Measurements from ENCODE around the gene PLD1. TPM values are rescaled to one million over a fixed set of nuclear protein-coding genes. Genes with fewer than 3 reads are reported as not detected.
A peak's percentile ranks its signal among the peaks of the same experiment; 100 is the strongest.
"Not testable (repeated sequence)": the region's sequence is repeated elsewhere in the genome, so short reads cannot be mapped to it uniquely, and the experiment has no call there.

Gene PLD1, protein sequence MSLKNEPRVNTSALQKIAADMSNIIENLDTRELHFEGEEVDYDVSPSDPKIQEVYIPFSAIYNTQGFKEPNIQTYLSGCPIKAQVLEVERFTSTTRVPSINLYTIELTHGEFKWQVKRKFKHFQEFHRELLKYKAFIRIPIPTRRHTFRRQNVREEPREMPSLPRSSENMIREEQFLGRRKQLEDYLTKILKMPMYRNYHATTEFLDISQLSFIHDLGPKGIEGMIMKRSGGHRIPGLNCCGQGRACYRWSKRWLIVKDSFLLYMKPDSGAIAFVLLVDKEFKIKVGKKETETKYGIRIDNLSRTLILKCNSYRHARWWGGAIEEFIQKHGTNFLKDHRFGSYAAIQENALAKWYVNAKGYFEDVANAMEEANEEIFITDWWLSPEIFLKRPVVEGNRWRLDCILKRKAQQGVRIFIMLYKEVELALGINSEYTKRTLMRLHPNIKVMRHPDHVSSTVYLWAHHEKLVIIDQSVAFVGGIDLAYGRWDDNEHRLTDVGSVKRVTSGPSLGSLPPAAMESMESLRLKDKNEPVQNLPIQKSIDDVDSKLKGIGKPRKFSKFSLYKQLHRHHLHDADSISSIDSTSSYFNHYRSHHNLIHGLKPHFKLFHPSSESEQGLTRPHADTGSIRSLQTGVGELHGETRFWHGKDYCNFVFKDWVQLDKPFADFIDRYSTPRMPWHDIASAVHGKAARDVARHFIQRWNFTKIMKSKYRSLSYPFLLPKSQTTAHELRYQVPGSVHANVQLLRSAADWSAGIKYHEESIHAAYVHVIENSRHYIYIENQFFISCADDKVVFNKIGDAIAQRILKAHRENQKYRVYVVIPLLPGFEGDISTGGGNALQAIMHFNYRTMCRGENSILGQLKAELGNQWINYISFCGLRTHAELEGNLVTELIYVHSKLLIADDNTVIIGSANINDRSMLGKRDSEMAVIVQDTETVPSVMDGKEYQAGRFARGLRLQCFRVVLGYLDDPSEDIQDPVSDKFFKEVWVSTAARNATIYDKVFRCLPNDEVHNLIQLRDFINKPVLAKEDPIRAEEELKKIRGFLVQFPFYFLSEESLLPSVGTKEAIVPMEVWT
- 3.1 TPM in 1 of 2 replicates, not detected in the other for polyA plus RNA-seq (2014; cell fraction: cytosol; rRNA removed)
- 0.02 TPM in 1 of 2 replicates, not detected in the other for polyA plus RNA-seq (2014; cell fraction: nucleus; rRNA removed)

GRCh38 chr3:171809861-171810628 is at the start of gene PLD1:
Gene PLD1 (minus strand): TSS chr3:171810483. CDS start chr3:171738051, 72,432 bp downstream.
- DNase-seq (ENCODE audit: low spot score): peak; percentile 22

GRCh38 chr3:171858770-171859169 is 48.5 kb upstream of the PLD1 start:
- not testable (repeated sequence) for DNase-seq (ENCODE audit: low spot score)

DNA sequence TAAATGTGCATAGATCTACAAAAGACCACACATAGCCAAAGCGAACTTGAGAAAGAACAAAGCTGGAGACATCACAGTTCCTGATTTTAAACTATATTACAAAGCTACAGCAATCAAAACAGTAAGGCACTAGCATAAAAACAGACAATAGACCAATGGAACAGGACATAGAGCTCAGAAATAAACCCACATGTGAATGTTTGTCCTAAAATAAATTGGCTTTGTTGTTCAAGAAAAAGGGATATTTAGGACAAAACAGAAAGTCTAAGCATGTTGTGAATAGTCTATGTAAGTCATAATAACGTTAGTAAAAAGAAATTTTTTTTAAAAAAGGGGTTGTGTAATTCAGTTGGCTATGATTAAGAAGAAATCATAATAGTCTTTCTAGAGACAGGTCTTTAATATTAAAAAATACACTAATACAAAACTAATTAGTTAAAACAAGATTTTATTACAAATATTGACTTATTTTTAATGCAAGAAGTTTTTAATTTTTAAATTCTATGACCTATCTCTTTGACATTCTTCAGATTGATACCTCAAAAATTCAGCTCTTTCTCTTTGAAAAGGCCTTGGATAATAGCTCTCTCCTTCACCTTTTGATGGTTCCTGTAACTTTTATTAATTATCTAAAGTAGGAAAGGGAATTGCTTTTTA is 44.5 kb upstream of the PLD1 start:
- no peak for DNase-seq (ENCODE audit: low spot score)

- no peak for DNase-seq (ENCODE audit: low spot score)
Measured at GRCh38 chr3:171851660-171852058, 41.4 kb upstream of the PLD1 start.

- no peak for DNase-seq (ENCODE audit: low spot score)
Measured at GRCh38 chr3:171850960-171851659, 40.8 kb upstream of the PLD1 start.

GRCh38 chr3:171850320-171850959 is 40.2 kb upstream of the PLD1 start:
- DNase-seq (ENCODE audit: low spot score): no peak

- no peak for DNase-seq (ENCODE audit: low spot score)
Measured at GRCh38 chr3:171849617-171850319, 39.5 kb upstream of the PLD1 start.

DNA sequence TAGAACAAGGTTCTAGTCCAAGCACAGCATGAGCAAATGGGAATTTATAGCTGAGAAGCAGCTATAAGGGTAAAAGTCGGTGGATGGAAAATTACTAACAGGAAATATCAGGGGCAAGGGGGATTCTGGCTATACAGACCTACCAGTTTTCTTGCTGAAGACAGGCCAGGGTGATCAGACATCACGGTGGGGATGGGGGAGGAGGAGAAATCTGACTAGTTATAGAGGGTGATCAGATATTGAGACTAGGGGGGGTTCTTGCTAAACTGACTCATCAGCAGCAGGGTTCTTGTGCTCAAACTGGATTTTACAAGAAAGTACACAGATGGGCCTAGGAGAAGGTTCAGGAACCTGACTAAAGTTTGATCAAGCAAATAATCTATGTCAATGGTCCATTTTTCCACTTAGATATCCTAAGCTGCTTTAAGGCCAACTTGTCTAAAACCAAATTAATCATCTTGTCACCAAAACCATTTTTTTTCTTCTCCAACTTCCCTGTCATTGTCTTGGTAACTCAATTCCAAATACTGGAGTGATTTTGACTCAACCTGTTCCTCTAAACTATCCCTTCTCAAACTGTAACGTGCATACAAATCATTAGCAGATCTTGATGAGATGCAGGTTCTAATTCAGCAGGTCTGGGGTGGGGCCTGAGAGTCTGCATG is 37.4 kb upstream of the PLD1 start:
- DNase-seq (ENCODE audit: low spot score): no peak

DNA sequence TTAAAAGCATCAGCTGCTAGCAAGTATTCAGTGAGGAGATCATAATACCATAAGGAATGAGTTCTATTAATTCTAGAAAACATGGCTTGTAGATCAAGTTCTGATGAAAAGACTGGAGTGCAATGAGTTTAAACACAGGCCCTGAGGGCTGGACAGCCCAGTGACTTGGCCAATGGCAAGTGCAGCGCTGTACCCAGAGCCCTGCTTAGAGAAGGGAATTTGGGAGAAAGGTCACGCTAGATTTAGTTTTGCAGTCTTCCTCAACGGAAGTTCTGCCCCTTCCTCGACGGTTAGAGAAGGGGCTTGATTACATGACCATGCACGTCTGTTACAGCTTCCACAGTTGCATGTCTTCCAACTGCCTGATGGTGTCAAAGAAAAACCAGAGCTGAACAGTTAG is 36.9 kb upstream of the PLD1 start:
- no peak for DNase-seq (ENCODE audit: low spot score)

DNA sequence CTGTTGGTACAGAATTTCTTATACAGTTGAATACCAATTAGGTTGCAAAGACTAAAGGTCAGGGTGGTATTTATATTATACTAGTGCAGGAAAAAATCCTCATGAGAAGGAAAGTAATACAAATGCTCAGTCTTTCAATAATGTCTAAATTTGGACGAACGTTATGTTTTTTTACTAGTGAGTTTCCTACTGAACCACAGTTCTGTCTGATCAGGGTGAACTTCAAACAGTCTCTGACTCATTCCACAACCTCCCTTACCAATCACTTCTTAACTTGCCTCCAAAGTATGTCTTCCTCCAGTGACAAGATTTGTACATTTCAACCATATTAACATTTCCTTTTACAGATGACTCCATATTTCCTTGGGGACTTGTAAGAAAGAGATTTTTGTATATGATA is 36.3 kb upstream of the PLD1 start:
- DNase-seq (ENCODE audit: low spot score): no peak

- DNase-seq (ENCODE audit: low spot score): no peak
Measured at GRCh38 chr3:171845481-171846284, 35.4 kb upstream of the PLD1 start.

GRCh38 chr3:171844873-171845272 is 34.6 kb upstream of the PLD1 start:
- DNase-seq (ENCODE audit: low spot score): no peak

GRCh38 chr3:171842864-171843518 is 32.7 kb upstream of the PLD1 start, which contains the start of gene TMEM212:
Gene TMEM212 (plus strand): TSS chr3:171843349. CDS start chr3:171843384, 35 bp downstream.
- no peak for DNase-seq (ENCODE audit: low spot score)

DNA sequence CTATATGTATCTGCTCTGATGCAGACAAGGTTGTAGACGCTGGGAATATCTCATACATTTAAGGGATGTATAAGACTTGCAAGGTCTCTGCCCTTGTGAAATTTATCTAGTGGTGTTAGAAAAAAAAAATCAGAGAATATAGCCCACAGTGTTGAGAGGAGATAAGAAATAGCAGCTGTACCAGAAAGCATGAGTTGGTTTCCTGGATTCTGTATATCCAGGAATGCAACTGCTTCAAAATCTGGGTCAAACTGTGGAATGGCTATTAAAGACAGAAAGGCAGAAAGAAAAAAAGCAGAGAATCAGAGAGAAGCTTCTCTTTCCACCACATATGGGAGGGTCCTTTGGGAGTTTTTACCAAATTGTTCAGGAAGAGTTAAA is 31.3 kb upstream of the PLD1 start:
- no peak for DNase-seq (ENCODE audit: low spot score)

DNA sequence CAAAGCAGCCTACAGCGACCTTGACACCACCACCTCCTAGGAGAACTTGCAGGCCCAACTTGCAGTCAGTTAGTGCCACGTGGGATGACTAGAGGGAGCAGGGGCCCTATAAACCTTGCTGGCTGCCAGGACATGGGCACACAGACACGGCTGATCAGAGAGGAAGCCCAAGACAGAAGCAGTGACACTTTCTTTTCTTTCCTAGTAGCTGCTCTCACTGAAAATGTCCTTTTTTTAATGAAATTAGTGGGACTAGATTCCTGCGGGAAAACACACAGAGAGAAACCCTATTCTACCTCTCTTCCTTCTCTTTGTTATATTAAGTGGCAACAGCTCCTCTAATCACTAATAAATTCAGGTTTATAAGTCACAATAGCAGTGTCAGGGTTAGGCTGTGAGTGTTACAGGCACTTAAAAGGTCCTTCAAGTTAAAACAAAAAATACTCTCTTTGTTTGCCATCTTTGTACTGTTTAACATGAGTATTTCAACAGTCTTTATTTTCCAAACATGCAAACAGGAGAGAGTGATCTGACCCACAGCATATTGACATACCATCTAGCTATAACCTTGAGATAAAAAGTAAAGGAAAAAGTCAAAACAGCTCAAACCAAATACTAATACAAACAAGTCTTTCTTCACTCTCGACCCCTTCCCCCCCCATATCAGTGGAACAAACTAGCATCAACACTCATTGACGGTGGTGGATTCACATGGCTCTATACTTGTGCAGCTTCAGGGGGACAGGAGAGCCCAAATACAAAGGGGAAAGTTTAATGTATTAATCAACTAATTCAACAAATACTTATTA is 30.7 kb upstream of the PLD1 start:
- DNase-seq (ENCODE audit: low spot score): no peak

- no peak for DNase-seq (ENCODE audit: low spot score)
Measured at GRCh38 chr3:171840445-171840810, 30.1 kb upstream of the PLD1 start.
